Testis (tissue), 2 donors: ENCODE data around the gene PLXDC2.
"Not testable (repeated sequence)": the region's sequence is repeated elsewhere in the genome, so short reads cannot be mapped to it uniquely, and the experiment has no call there.

Experiments used
- POLR2A ChIP-seq: fragments of 450-650 bp; IDR thresholded peaks from one replicate; pipeline ENCODE4 v1.6.1; 2017; ENCODE audit warnings: antibody characterized with exemption, mild to moderate bottlenecking, moderate library complexity
- TF ChIP-seq, protein P1 (sequence below), 3 experiments: fragments of 450-650 bp in 2 of 3; fragments of 200-600 bp in 1 of 3; sonication (generic) in 1 of 3; IDR thresholded peaks; one replicate each; pipeline ENCODE4 v1.5.1; 2016 to 2019; ENCODE audit warnings: antibody characterized with exemption in 3 of 3, mild to moderate bottlenecking in 2 of 3, moderate library complexity in 1 of 3

DNA sequence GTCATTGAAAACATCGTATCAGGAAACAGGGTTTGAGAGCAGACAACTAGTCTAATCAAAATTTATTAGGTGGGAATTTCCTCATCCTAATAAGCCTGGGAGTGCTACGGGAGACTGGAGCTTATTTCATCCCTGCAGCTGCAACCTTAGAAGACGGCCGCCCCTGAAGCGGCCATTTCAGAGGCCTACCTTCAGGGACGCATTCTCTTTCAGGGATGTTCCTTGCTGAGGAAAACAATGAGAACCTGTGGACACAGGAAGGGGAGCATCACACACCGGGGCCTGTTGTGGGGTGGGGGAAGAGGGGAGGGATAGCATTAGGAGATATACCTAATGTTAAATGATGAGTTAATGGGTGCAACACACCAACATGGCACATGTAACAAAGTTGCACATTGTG, 392.9 kb downstream of the PLXDC2 start:
- TF ChIP-seq, protein P1, sequence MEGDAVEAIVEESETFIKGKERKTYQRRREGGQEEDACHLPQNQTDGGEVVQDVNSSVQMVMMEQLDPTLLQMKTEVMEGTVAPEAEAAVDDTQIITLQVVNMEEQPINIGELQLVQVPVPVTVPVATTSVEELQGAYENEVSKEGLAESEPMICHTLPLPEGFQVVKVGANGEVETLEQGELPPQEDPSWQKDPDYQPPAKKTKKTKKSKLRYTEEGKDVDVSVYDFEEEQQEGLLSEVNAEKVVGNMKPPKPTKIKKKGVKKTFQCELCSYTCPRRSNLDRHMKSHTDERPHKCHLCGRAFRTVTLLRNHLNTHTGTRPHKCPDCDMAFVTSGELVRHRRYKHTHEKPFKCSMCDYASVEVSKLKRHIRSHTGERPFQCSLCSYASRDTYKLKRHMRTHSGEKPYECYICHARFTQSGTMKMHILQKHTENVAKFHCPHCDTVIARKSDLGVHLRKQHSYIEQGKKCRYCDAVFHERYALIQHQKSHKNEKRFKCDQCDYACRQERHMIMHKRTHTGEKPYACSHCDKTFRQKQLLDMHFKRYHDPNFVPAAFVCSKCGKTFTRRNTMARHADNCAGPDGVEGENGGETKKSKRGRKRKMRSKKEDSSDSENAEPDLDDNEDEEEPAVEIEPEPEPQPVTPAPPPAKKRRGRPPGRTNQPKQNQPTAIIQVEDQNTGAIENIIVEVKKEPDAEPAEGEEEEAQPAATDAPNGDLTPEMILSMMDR (IDR thresholded peaks at IDR 0.05): not testable (repeated sequence)
- not testable (repeated sequence) for TF ChIP-seq POLR2A
